Stimulated activated CD4-positive, alpha-beta T cell treated with anti-CD3 and anti-CD28 coated beads, TNF-alpha, amount 100 ng/mL, for 4 hours (primary cell): Measurements from ENCODE around the gene RCN1.
"Not testable (repeated sequence)": the region's sequence is repeated elsewhere in the genome, so short reads cannot be mapped to it uniquely, and the experiment has no call there.

ENCODE experiments used
- DNase-seq, 3 experiments: peaks; one replicate each; pipeline ENCODE4 v3.0.0-alpha.2; 2020; ENCODE audit warnings: low read depth in 3 of 3

Gene RCN1

DNA sequence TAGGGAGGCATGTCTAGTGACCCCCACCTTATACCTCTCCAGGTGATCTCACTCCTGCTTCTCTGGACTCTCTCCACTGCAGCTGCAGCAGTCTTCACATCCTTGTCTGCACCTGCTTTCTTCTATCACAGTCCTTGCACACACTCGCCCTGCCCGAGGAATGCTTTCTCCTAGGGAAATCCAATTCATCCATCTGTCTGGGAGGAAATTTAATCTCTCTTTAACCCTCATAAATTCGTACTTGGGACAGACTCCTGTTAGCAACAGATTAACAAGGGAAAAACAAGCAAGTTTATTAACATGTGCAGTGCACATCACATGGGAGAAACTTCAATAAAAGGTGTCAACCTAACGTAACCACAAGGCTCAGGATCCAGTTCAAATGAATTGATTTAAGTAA is 11.3 kb upstream of the RCN1 start:
- no peak for DNase-seq

DNA sequence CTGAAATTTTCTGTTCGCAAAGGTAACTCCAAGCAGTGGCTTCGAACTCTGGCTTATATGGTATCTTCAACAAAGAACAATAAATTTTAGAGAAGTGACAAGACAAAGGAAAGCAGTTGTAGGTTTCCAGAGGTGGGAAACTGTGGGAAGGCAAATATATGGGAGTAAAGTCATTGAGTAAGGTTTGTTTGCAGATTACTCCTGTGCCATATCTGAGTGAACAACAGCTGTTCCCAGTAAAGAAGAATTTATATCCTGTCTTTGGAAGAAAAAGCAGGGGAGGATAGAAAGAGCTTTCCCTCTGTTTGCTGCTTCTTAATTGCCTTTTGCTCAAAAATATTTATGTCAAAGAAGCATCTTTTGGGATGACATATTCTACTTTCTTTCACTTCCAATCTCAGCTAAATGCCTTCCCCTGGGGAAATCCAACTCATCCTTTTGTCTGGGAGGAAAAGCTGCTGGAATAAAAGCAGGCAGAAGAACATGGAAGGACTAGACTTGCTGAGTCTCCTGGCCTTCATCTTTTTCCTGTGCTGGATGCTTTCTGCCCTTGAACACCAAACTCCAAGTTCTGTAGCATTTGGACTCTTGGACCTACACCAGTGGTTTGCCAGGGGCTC is 10.4 kb upstream of the RCN1 start:
- no peak for DNase-seq

DNA sequence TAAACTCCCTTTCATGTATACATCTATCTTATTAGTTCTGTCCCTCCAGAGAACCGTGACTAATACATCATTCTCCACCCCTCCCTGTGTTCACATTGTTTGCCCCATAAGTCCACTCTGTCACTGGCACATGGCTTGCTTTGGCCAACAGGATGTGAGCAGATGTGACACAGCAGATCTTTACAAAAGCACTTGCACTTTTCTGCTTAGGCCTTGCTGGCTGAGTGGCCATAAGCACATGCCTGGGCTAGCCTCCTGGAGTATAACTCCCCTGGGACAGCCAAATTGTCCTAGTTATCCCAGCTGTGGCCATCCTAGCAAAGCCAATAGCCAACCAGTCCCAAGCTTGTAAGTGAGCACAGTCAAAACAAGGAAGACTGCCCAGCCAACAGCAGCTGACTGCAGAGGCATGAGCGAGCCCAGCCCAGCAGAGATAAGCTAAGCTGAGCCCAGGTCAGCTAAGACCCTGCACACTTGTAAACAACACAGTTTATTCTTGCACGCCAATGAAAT is 9.7 kb upstream of the RCN1 start:
- DNase-seq: no peak

DNA sequence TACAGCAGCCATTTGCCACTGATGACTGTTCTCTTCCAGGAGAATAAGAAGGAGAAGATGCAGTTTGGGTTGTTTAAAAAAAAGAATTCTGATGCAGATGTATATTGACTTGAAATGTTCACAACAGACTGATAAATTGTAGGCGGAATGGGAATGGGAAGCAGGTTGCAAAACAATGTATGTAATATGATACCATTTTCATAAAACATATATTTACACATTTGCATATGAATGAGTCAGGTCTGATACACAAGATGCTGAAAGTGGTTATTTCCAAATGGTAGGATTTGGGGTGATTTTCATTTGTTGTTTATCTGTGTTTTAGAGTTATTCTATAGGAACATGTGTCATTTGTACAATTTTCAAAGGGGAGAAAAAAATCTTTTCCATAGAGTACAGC is 9.0 kb upstream of the RCN1 start:
- no peak for DNase-seq

DNA sequence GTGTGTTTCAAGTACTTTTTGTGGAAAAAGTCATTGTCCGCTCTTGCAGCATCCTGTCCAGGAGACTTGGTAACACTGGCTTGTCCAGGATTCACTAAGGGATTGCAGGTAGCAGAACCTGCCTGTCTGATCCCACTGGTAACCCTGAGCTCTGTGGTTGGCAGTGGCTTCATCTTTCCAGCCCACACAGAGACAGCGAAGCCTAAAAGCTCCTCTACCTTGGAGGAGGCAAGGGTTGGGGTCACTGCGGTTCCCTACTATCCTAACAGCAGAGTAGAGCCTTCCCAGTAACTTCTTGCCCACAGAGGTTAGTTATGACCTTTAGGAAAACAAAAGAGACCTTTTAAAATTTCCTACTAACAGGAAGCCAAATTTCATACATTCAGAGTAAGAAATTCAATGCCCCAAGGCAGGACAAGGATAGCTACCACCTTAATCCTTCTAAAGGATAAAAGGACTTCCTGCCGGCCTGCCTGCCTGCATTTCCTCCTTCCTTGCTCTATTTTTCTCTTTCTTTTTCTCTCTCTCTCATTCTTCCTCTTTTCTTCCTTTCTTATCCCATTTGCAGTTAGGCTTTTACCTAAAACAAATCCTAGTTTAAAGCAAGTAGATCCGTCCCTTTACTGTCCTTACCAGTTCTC is 8.4 kb upstream of the RCN1 start:
- DNase-seq: no peak

DNA sequence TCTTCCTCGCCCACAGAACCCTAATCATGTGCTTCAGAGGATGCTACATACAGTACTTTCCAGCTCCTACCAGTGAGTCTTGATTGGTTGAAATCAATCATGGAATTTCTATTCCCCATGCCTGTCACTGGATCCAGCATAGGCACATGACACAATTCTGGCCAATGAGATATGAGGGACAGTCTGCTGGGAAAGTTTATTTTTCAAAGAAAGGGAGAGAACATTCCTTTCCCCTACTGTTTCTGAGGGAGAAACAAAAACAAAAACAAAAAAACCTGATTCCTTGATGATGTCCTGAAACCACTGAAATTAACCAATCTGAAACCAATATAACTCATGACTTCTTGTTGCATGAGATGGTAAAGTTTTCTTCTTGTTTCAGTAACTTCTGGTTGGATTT is 3.3 kb upstream of the RCN1 start:
- DNase-seq: no peak

DNA sequence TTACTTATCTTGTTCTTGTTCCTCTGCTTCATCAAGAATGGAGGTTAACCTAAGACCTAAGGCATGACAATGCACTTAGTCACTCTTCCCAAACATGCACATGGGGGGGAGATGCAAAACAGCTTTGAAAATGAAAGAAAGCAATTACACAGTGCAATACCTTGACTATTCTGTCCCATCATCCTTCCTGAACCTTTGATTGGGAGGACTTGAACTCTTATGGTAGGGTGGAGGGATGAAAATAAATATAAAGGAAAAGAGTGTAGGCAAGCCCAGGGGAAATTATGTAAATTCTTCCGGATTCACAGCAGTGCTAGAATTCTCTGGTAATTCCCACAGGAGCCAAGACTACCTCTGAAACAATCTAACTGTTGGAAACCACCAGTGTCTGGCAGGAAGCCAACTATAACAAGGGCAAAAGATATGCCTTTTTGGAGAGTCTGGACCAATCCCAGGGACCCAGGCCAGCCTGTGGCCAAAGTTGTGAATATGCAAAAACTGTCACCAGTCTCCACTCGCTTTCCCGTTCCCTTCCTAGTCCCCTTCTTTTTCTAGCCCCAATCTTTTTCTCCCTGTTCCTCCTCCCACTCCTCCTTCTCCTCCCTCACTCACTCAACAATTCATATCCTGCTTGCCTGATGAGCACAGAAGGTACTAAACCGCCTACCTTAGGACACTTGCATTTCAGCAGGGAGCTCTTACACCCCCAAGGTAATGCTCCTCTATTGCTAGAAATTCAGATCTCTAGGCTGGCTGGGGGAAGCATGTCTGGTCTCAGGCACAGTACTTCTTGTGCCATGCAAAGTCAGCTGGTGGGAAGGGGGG is 2.5 kb upstream of the RCN1 start:
- no peak for DNase-seq

DNA sequence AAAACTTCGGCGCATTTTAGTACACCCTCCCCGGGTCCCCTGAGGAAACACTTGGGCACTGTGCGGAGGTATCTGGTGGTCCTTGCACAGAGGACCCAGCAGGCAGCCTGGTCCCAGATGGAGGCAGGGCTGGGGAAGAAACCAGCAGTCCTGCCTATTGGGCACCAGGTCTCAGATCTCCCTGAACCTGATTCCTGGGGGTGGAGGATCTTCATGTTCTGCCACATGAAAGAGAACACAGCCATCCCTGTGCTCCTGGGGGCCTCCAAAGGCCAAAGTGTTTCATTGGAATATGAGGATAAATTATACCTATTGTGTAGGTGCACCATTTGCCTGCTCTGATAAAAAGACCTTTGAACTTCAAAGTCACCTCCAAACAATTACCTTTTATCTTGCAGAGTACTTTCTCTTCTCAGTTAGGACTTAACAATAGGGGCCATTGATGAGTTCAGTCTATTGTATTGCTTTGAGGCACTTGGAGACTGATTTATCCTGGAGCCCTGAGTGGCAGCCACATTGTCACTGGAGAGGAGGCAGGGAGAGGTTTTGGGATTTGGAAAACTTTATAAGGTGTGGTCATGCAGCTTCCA is 1.8 kb downstream of the RCN1 start:
- DNase-seq: no peak

DNA sequence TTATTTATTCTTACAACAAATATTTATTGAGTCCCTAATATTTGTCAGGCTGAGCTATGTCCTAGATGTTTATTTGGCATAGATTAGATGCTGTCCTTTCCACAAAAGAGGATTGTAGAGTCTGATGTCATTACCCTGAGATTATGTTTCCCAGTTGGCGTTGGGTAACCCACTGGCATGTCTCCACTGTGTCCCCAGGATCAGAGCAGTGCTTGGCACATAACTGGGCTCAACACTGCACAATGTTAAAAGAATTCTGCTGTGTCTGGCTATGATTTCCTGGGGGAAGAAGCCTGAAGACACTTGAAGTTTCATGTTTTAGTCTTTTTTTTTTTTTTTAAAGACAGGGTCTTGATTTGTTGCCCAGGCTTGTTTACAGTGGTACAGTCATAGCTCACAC is 4.0 kb downstream of the RCN1 start:
- no peak for DNase-seq

DNA sequence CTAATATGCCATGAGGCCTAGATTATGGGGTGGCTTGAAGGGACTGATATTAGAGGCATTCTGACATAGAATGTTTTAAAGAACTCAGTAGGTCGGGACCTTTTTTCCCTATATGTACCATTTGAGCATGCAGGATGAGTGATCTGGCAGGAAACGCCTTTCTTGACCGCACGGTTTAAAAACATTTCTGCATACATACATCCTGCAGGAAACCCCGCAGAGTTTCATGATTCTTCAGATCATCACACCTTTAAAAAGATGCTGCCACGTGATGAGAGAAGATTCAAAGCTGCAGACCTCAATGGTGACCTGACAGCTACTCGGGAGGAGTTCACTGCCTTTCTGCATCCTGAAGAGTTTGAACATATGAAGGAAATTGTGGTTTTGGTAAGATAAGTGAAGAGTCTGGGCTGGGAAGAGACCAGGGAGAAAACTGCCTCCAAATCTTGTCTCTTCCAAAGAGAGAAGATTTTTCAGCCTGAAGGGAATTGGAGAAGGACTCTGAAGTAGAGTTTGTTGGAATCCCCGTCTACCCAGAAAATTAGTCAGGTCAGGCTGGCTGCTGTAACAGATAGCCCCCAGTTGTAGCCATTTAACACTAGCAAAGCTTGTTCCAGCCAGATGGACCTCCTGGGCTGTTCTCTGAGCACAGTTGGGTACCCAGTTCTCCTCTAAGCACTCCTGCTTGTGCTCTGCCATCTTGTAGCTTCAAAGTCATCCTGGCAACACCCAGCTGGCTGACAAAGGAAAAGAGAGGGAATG is 7.4 kb downstream of the RCN1 start:
- no peak for DNase-seq

DNA sequence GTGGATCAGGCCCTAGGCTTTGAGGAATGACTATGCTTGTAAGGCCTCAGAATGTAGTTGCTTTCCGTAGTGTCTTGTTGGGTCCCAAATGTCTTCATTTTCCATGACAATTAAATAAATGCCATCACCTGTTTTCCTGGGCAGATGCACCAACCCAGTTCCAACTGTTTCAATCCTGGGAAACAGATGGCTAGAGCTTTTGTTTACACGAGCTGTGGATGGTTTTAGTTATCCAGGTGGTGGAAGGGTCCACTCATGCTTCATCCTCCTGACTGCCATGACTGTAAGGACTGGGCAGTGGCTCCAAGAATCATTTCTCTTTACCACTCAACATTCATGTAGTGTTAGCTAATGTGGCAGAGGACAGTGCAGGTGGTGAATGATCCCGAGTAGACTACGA is 8.6 kb downstream of the RCN1 start:
- DNase-seq: no peak

DNA sequence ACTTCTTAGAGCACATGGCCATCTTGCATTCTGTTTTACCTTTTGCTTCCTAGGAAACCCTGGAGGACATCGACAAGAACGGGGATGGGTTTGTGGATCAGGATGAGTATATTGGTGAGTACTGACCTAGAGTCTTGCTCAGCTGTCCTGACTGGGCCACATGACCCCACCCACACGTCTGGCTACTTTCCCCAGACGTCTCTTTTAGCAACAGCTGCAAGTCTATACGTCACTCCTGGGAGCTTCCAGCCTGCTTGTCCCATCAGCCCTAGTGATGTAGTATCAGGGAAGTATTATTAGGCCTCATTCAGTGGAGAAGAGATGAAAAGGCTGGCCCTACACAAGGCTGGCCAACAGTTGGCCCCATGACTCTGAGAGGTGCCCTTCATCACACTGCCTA is 9.6 kb downstream of the RCN1 start:
- DNase-seq: no peak

DNA sequence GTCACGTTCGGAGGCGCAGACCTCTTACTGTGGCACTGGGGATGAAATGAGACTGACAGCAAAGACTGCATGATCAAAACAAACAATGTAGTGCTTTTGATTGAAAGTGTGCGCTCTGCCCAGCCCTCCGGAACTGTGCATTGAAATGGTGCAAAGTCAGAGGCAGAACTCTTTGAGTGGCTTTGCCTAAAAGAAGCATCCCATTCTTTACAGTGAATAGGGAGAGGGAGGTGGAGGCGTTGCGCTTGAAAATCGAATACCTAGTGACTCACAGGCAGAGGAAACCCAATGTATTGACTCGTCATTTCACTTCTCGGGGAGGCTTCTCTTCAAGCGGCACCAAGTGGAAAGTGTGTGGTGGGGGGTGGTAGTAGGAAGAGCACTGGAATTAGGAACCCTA is 10.9 kb downstream of the RCN1 start:
- DNase-seq: no peak

DNA sequence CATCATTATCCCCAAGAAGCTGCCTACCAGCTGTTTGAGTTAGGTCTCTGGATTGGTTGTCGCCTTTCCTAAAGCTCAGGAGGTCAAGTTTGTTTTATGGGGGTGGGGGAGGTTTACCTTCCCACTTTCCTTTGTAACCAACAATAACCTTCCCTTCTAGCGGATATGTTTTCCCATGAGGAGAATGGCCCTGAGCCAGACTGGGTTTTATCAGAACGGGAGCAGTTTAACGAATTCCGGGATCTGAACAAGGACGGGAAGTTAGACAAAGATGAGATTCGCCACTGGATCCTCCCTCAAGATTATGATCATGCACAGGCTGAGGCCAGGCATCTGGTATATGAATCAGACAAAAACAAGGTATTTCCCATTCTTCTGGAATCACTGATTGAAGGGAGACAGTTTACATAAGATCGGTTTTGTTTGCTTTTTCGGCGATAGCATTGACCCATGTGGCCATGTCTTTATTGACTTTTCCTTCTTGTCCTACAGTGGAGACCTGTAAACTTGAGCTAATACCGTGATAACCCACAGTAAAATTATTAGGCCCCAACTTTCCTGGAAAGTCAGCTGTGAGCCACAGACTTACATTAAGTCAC is 12.3 kb downstream of the RCN1 start:
- not testable (repeated sequence) for DNase-seq

DNA sequence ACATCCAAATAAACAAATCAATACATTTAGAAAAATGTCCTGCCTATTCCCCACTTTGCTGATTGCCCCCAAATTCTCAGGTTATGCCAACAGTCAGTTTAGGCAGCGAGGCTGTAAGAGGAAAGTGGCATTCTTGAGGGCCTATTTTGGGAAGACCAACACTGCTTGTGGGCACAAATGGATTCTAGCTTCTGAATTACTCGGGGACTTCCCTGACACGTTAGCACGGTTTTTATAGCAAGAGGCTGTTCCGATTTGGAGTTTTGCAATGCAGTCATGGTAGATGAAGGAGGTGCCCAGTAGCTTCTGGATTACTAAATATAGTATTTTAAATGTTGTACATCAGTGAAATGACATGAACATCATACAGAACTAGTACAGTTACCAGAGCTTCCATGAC is 13.1 kb downstream of the RCN1 start:
- no peak for DNase-seq

DNA sequence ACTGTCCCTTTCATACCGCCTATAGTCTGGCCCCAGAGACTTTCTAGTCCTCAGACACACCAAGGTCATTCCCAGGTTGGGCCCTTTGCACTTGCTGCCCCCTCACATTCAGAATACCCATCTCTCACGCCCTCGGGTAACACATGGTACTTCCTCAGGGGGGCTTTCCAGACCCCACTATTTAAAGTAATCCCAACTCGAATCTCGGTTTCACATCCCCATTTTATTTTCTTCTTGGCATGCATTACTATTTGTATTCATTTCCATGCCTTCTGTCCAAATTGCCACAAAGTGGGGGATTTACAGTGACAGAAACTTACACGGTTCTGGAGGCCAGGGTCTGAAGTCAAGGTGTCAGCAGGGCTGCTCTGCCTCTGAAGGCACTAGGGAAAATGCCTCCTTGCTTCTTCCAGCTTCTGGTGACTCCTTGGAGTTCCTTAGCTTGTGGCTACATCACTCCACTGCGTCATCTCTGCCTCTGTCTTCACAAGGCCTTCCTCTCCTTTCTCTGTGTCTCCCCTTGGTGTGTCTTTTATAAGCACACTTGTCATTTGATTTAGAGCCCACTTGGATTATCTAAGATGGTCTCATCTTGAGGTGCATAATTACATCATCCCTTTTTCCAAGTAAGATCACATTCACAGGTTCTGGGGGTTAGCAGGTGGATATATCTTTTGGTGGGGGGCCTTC is 15.1 kb downstream of the RCN1 start:
- DNase-seq: no peak

DNA sequence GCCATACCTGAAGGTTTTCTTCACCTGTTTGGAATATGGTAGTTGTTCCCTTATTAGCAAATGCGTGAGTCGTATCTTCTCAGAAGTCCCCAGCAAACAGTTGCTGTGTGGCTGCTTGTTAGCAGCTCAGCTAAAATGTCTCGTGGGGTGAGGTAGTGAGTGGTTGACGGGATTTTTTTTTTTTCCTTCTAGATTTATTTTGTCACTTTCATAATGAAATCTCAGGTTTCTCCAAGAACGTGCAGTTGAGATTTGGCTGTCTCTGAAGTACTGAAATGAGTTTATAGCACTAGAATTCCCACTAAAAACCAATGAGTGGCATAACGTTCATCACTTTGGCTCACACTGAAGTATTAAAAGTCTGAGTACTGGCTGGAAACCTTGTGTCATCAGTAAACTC is 16.8 kb downstream of the RCN1 start:
- no peak for DNase-seq

DNA sequence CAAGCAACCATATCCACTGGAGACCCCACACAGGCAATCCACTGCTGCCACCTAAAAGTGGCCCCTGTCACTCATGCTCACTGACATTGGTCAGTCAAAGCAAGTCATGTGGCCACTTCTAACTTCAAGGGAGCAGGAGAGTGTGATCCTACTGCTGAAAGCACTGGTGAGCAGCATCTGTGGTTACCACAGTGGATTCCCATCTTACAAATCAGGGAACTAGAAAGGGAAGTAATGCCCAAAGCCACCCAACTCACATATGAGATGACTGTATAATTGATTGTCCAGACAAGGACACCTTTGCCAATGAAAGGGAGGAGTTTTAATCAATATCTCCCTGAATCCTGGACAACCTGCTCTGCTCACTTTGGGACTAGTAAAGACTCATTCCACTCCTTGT is 17.7 kb downstream of the RCN1 start:
- no peak for DNase-seq

DNA sequence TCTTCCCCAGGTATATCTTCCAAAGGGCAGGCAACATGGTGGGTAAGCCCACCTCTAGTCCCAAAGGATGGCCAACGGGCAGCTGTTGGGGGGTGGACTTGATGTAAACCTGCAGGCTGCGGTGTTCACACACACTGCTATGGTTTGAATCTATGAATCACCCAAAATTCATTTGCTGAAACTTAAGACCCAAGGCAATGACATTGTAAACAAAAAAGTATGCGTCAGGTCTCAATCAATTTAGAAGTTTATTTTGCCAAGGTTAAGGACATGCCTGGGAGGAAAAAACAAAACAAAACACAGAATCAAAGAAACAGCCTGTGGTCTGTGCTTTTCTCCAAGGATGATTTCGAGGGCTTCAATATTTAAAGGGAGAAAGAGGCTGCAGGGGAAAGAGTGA is 18.3 kb downstream of the RCN1 start:
- DNase-seq: no peak

DNA sequence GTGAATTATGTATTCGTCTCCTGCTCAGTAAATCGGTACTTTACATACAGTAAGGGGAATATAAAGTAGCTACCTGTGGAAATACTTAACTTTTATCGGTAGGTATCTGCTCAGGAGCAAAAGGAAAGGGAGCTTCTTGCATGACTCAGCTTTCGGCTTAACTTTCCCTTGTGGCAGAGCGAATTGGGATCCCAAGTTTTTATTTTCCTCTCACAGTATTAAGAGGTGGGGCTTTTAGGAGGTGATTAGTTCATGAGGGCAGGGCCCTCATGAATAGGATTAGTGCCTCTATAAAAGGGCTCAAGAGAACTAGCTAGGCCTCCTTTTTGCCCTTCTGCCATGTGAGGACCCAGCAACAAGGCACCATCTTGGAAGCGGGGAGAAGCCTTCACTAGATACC is 18.7 kb downstream of the RCN1 start:
- DNase-seq: no peak

DNA sequence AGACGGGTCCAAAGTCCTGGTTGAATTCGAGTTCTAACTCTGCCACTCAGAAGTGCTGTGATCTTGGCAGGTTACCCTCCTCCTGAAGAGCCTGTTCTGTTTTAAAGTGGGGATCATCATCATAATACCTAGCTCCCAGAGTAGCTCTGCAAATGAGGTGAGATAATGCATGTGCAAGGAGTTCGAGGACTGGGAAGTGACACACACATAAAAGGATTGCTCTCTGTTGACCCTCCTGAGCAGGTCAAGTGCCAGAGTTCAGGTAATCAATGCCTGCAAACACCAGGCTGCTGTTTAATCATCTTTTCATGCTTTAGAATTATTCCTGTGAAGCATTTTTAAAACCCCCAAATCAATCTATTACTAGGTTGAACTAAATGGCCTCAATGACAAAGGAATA is 19.9 kb downstream of the RCN1 start:
- DNase-seq: no peak
